HCT116 (cell line): ENCODE data around the gene GLRA3. TPM values are rescaled to one million over a fixed set of nuclear protein-coding genes. Genes with fewer than 3 reads are reported as not detected.

ENCODE experiments used
- ATAC-seq: fragments of 200-7000 bp; cut with Tn5 transposase; 2 replicates; pipeline ENCODE4 v1.9.1; 2020; ENCODE audit warnings: mild to moderate bottlenecking, moderate library complexity
- BruUV-seq: library from RNA; stranded (reverse); fragments of 400-500 nt; replicated peaks from 2 replicates; lab custom pipeline; 2021; lab: Mats Ljungman, UMichigan
- CTCF ChIA-PET: fragments of 300-600 bp; sonication (Branson Sonifier 250); formaldehyde crosslinking; loops from one replicate; lab custom pipeline; 2021; ENCODE audit warnings: antibody characterized with exemption; lab: Charles Lee
- POLR2A ChIA-PET: fragments of 300-600, 350-600 bp; sonication (Branson Sonifier 250); formaldehyde crosslinking; loops from one replicate; lab custom pipeline; 2021; ENCODE audit warnings: antibody characterized with exemption; lab: Charles Lee
- RAD21 ChIA-PET, 2 experiments: fragments of 300-600 bp; sonication (Branson Sonifier 250); formaldehyde crosslinking; loops; one replicate each; lab custom pipeline; 2023; ENCODE audit warnings: low total read pairs in 2 of 2; ENCODE audit not compliant: uncharacterized antibody in 2 of 2, unreplicated experiment in 2 of 2, low non-redundant PET in 1 of 2; lab: Charles Lee
- DNase-seq: peaks from one replicate; pipeline ENCODE4 v3.0.0-alpha.2; 2010; ENCODE audit warnings: low read depth, low spot score
- H2AFZ ChIP-seq: fragments of 200-600 bp; shearing (Covaris generic), sonication (generic); 2 replicates; pipeline ENCODE4 v1.6.1; 2017; ENCODE audit warnings: low read depth, mixed run types, mixed read lengths, antibody characterized with exemption, low read length; ENCODE audit not compliant: poor library complexity, severe bottlenecking
- H3K27ac ChIP-seq: 2 replicates; pipeline ENCODE4 v1.5.1; 2012; ENCODE audit warnings: low read depth, low read length
- H3K27me3 ChIP-seq: fragments of 200-600 bp; sonication (generic); 2 replicates; pipeline ENCODE4 v1.6.1; 2016; ENCODE audit warnings: mixed run types, low read length, mixed read lengths; ENCODE audit not compliant: insufficient read depth
- H3K36me3 ChIP-seq, 2 experiments: fragments of 200-500 bp in 1 of 2; fragments of 200-600 bp in 1 of 2; sonication (Bioruptor generic) in 1 of 2; sonication (generic) in 1 of 2; 2 replicates each; pipeline versions ENCODE4 v1.5.1 to v1.6.1; 2014 to 2016; ENCODE audit warnings: low read length in 2 of 2, inconsistent platforms in 1 of 2, mixed read lengths in 1 of 2, mixed run types in 1 of 2; ENCODE audit not compliant: insufficient read depth in 2 of 2, control insufficient read depth in 1 of 2
- H3K4me1 ChIP-seq, 2 experiments: fragments of 200-600 bp in 1 of 2; sonication (generic) in 1 of 2; 2 replicates each; pipeline versions ENCODE4 v1.5.1 to v1.6.1; 2012 to 2017; ENCODE audit warnings: low read length in 2 of 2, inconsistent platforms in 1 of 2, mild to moderate bottlenecking in 1 of 2, mixed read lengths in 1 of 2, mixed run types in 1 of 2, moderate library complexity in 1 of 2; ENCODE audit not compliant: insufficient read depth in 2 of 2, control insufficient read depth in 1 of 2
- H3K4me2 ChIP-seq: fragments of 200-600 bp; sonication (generic); 2 replicates; pipeline ENCODE4 v1.6.1; 2017; ENCODE audit warnings: mixed run types, low read length, mixed read lengths
- H3K4me3 ChIP-seq, 2 experiments: fragments of 200-600 bp in 1 of 2; sonication (generic) in 1 of 2; replicated peaks in 1 of 2; 2 replicates each; pipeline ENCODE4 v1.5.1; 2011 to 2016; ENCODE audit warnings: low read length in 2 of 2, control low read depth in 1 of 2, low read depth in 1 of 2, mild to moderate bottlenecking in 1 of 2, mixed read lengths in 1 of 2, mixed run types in 1 of 2
- H3K79me2 ChIP-seq: fragments of 200-600 bp; sonication (generic); 2 replicates; pipeline ENCODE4 v1.6.1; 2017; ENCODE audit warnings: mild to moderate bottlenecking, mixed run types, low read length, moderate library complexity, mixed read lengths; ENCODE audit not compliant: insufficient read depth
- H3K9ac ChIP-seq: fragments of 200-600 bp; sonication (generic); 2 replicates; pipeline ENCODE4 v1.6.1; 2016; ENCODE audit warnings: low read length, mixed read lengths
- H3K9me2 ChIP-seq: fragments of 200-600 bp; sonication (generic), shearing (Covaris generic); 2 replicates; pipeline ENCODE4 v1.6.1; 2017; ENCODE audit warnings: mixed run types, mild to moderate bottlenecking, moderate library complexity; ENCODE audit not compliant: insufficient read depth
- H3K9me3 ChIP-seq, 2 experiments: fragments of 200-500 bp in 1 of 2; fragments of 200-600 bp in 1 of 2; sonication (Bioruptor generic) in 1 of 2; sonication (generic) in 1 of 2; 2 replicates each; pipeline ENCODE4 v1.6.1; 2014 to 2017; ENCODE audit warnings: low read length in 2 of 2, mixed read lengths in 2 of 2, inconsistent platforms in 1 of 2, low read depth in 1 of 2, mild to moderate bottlenecking in 1 of 2, mixed run types in 1 of 2, moderate library complexity in 1 of 2; ENCODE audit not compliant: control insufficient read depth in 1 of 2, insufficient read depth in 1 of 2
- H4K20me1 ChIP-seq: fragments of 200-600 bp; sonication (generic), shearing (Covaris generic); 2 replicates; pipeline ENCODE4 v1.6.1; 2017; ENCODE audit warnings: mixed run types, mild to moderate bottlenecking, moderate library complexity; ENCODE audit not compliant: insufficient read depth
- CEBPB ChIP-seq: IDR thresholded peaks from 2 replicates; pipeline ENCODE4 v1.6.1; 2012; ENCODE audit warnings: low read depth
- CTCF ChIP-seq, 3 experiments: fragments of 200-600 bp in 1 of 3; sonication (generic) in 1 of 3; IDR thresholded peaks in 2 of 3; conservative IDR thresholded peaks in 1 of 3; 2 replicates each; pipeline ENCODE4 v1.5.1; 2012 to 2017; ENCODE audit warnings: low read depth in 2 of 3, low read length in 2 of 3, antibody characterized with exemption in 1 of 3, borderline replicate concordance in 1 of 3, control low read depth in 1 of 3, mild to moderate bottlenecking in 1 of 3, mixed read lengths in 1 of 3, mixed run types in 1 of 3, moderate library complexity in 1 of 3; ENCODE audit not compliant: insufficient read depth in 1 of 3
- EGR1 ChIP-seq: IDR thresholded peaks from 2 replicates; pipeline ENCODE4 v1.6.1; 2012; ENCODE audit warnings: low read depth
- ELF1 ChIP-seq: IDR thresholded peaks from 2 replicates; pipeline ENCODE4 v1.6.1; 2012; ENCODE audit warnings: low read depth, borderline replicate concordance
- EZH2phosphoT487 ChIP-seq: fragments of 200-600 bp; IDR thresholded peaks from 2 replicates; pipeline ENCODE4 v1.6.1; 2018; ENCODE audit warnings: antibody characterized with exemption, borderline replicate concordance
- FOSL1 ChIP-seq: IDR thresholded peaks from 2 replicates; pipeline ENCODE4 v1.6.1; 2012; ENCODE audit warnings: low read depth
- POLR2A ChIP-seq: IDR thresholded peaks from 2 replicates; pipeline ENCODE4 v1.7.0; 2011; ENCODE audit warnings: borderline replicate concordance; ENCODE audit not compliant: insufficient read depth, insufficient read length; ENCODE audit errors: extremely low read depth
- POLR2AphosphoS5 ChIP-seq: IDR thresholded peaks from 2 replicates; pipeline ENCODE4 v1.6.1; 2011; ENCODE audit warnings: mild to moderate bottlenecking, low read depth, low read length, moderate library complexity
- RAD21 ChIP-seq: IDR thresholded peaks from 2 replicates; pipeline ENCODE4 v1.6.1; 2012; ENCODE audit warnings: low read depth, mild to moderate bottlenecking
- SIN3A ChIP-seq: IDR thresholded peaks from 2 replicates; pipeline ENCODE4 v1.6.1; 2012; ENCODE audit warnings: low read depth
- SP1 ChIP-seq: IDR thresholded peaks from 2 replicates; pipeline ENCODE4 v1.6.1; 2012; ENCODE audit warnings: low read depth
- SRF ChIP-seq: IDR thresholded peaks from 2 replicates; pipeline ENCODE4 v1.6.1; 2012; ENCODE audit warnings: low read depth
- TCF7L2 ChIP-seq: IDR thresholded peaks from 2 replicates; pipeline ENCODE4 v1.7.0; 2011; ENCODE audit warnings: borderline replicate concordance, inconsistent platforms; ENCODE audit not compliant: insufficient read depth, insufficient read length; ENCODE audit errors: extremely low read depth
- YY1 ChIP-seq: IDR thresholded peaks from 2 replicates; pipeline ENCODE4 v1.6.1; 2011; ENCODE audit warnings: low read length, low read depth, moderate library complexity, mild to moderate bottlenecking; ENCODE audit not compliant: insufficient replicate concordance; ENCODE audit errors: extremely low read depth
- ZBTB33 ChIP-seq: IDR thresholded peaks from 2 replicates; pipeline ENCODE4 v1.6.1; 2011; ENCODE audit warnings: mild to moderate bottlenecking, low read length, moderate library complexity; ENCODE audit not compliant: insufficient replicate concordance; ENCODE audit errors: extremely low read depth
- ZFX ChIP-seq: fragments of 450-650 bp; IDR thresholded peaks from 2 replicates; pipeline ENCODE4 v1.6.1; 2017
- ZNF274 ChIP-seq: fragments of 200-500 bp; sonication (Bioruptor generic); IDR thresholded peaks from 2 replicates; pipeline ENCODE4 v1.6.1; 2014; ENCODE audit warnings: mild to moderate bottlenecking, low read depth, low read length, inconsistent platforms
- intact Hi-C: fragments of 100-400 bp; cut with micrococcal nuclease; formaldehyde crosslinking; loops from 2 replicates; pipeline ENCODE4 v1.10.0; 2022
- total RNA-seq: library from RNA; stranded (reverse); gene quantifications from one replicate; pipeline ENCODE4 v1.2.1, GENCODE V29; 2021; ENCODE audit not compliant: unreplicated experiment
- TF ChIP-seq, protein P1 (sequence below): IDR thresholded peaks from 2 replicates; pipeline ENCODE4 v1.6.1; 2012

GLRA3 gene
- total RNA-seq, 1 experiment from 2014 or later, result not detected

DNA sequence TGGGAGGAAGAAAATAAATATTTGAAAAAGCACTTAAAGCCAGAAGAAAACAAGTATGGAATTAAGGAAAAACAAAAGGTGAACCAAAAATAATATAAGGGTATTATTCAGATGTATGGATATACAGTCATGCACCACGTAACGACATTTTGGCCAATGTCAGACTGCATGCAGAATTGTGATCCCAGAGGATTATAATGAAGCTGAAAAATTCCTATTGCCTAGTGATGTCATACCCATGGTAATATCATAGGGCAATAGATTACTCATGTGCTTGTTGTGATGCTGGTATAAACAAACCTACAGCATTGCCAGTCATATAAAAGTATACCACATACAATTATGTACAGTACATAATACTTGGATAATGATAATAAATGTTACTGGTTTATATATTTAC is 20.9 kb downstream of the GLRA3 start (continued):
- TF ChIP-seq ZBTB33 (no peak), ELF1 (no peak)

GRCh38 chr4:174805746-174806145 is 23.3 kb downstream of the GLRA3 start:
- intact Hi-C loops, result no loop called here
- Histone ChIP-seq H4K20me1 (no peaks in the 10 kb centered on the region), H3K79me2 (no peaks in the 10 kb centered on the region), H3K4me1 (no peaks in the 10 kb centered on the region), H3K9me2 (no peaks in the 10 kb centered on the region), H2AFZ (no peak overlapping the region), H3K27me3 (no peaks in the 10 kb centered on the region), H3K4me3 (no peak overlapping the region), H3K27ac (no peak overlapping the region), H3K36me3 (no peaks in the 10 kb centered on the region), H3K9me3 (no peaks in the 10 kb centered on the region), H3K4me2 (no peak overlapping the region), H3K9ac (no peak overlapping the region)
- ChIA-PET RAD21 (no interaction called here), POLR2A (no interaction called here), CTCF (interaction anchor here (1.0 kb wide), 1 partner anchor 42 kb away, joined by 3 read pairs; no protein-coding TSS in a partner anchor)
- TF ChIP-seq POLR2AphosphoS5 (no peak), CEBPB (no peak), ZBTB33 (no peak), POLR2A (no peak), EZH2phosphoT487 (no peak), SRF (no peak), CTCF (IDR thresholded peaks at IDR 0.05 in 2 of 3, conservative IDR thresholded peaks at IDR 0.05 in 1 of 3; ENCODE audit: borderline replicate concordance in 1 of 3, insufficient read depth in 1 of 3, low read depth in 2 of 3, low read length in 2 of 3) (no peak), SP1 (no peak), EGR1 (no peak), RAD21 (no peak), ZNF274 (no peak), SIN3A (no peak), TCF7L2 (no peak), FOSL1 (no peak), YY1 (no peak), ZFX (no peak)
- TF ChIP-seq, protein P1, sequence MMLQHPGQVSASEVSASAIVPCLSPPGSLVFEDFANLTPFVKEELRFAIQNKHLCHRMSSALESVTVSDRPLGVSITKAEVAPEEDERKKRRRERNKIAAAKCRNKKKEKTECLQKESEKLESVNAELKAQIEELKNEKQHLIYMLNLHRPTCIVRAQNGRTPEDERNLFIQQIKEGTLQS, result no peak
- BruUV-seq, result no TSS peak
- DNase-seq (no peak), ATAC-seq (no peak)
